Activated CD8-positive, alpha-beta T cell treated with anti-CD3 and anti-CD28 coated beads, Interleukin-2, amount 10 ng/mL, durations not matched to agents 7 days and 5 days (primary cell): Measurements from ENCODE around the gene SPSB4. TPM values are rescaled to one million over a fixed set of nuclear protein-coding genes. Genes with fewer than 3 reads are reported as not detected.

Experiments used
- ATAC-seq: fragments of 150-1000 bp; cut with Tn5 transposase; one replicate; pipeline ENCODE4 v1.10.0; 2021; ENCODE audit warnings: moderate library complexity
- CTCF ChIA-PET: fragments of 350-600 bp; sonication (Branson Sonifier 250); formaldehyde crosslinking; loops from one replicate; lab custom pipeline; 2021; ENCODE audit warnings: antibody characterized with exemption; lab: Charles Lee
- POLR2A ChIA-PET: fragments of 350-600 bp; sonication (Branson Sonifier 250); formaldehyde crosslinking; loops from one replicate; lab custom pipeline; 2021; ENCODE audit warnings: antibody characterized with exemption; lab: Charles Lee
- DNase-seq: peaks from one replicate; pipeline ENCODE4 v3.0.0-alpha.2; 2020
- H3K27ac Mint-ChIP-seq: one replicate; pipeline ENCODE4 v1.8.0; 2021; ENCODE audit warnings: mild to moderate bottlenecking, mixed read lengths
- H3K27me3 Mint-ChIP-seq: one replicate; pipeline ENCODE4 v1.8.0; 2021; ENCODE audit warnings: low read depth, mixed read lengths
- H3K36me3 Mint-ChIP-seq: one replicate; pipeline ENCODE4 v1.8.0; 2021; ENCODE audit warnings: low read depth, mixed read lengths
- H3K4me1 Mint-ChIP-seq: one replicate; pipeline ENCODE4 v1.8.0; 2021; ENCODE audit warnings: low read depth, mixed read lengths
- H3K4me3 Mint-ChIP-seq: one replicate; pipeline ENCODE4 v1.8.0; 2021; ENCODE audit warnings: mild to moderate bottlenecking, mixed read lengths
- H3K9me3 Mint-ChIP-seq: one replicate; pipeline ENCODE4 v1.8.0; 2022; ENCODE audit warnings: mixed read lengths; ENCODE audit not compliant: insufficient read depth
- total RNA-seq, 2 experiments: library from RNA; stranded (reverse); gene quantifications; one replicate each; pipeline ENCODE4 v1.2.3, GENCODE V29; 2021

SPSB4 gene
- total RNA-seq, 2 experiments from 2014 or later = not detected

DNA sequence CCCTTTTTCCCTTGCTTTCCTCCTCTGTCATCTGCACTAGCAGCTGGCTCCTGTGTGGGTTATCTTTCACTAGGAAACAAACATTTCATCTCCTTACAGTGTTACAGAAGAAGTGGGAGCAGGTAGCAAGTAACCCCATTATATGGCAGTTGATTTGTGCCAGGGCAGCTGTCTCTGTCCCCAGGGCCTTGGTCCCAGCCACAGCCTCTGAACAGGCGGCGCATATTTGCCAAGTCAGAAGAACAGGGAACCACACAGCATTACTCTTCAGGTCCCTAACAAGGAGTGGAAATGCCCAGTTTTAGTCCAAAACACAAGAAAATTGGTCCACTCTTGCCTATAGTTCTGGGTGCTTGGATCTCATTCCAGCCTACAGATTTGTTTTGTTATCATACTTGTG, 99.8 kb downstream of the SPSB4 start:
- H3K9me3 Mint-ChIP-seq = no peaks in the 10 kb centered on the region
- no peak for DNase-seq
- no peak for ATAC-seq
- CTCF ChIA-PET = no interaction called here
- H3K27ac Mint-ChIP-seq = no peak overlapping the region
- no peak overlapping the region for H3K4me3 Mint-ChIP-seq
- H3K27me3 Mint-ChIP-seq = peaks cover 3% of the 10 kb centered on the region
- POLR2A ChIA-PET = no interaction called here
- peaks cover 15% of the 10 kb centered on the region for H3K4me1 Mint-ChIP-seq
- no peaks in the 10 kb centered on the region for H3K36me3 Mint-ChIP-seq

DNA sequence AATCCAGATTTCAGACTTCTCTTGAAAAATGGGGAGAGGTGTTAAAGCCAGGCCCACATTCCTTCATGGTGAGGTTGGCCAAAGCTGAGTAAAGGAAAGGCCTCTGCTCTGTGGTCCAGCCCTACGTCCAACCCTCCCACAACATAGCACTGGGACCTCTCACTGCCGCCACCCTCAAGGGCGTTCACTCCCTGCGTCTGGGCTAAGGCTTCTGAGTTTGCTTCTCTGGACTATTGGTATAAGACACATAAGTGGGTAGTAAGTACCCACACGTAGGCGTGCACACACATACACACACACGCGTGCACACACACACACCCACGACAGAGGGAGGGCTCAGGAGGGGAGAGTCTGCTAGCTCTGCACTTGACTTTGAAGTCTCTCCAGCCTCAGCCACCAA, 100.3 kb downstream of the SPSB4 start:
- ATAC-seq (no peak), DNase-seq (no peak)
- no peaks in the 10 kb centered on the region for H3K9me3 Mint-ChIP-seq
- H3K36me3 Mint-ChIP-seq = no peaks in the 10 kb centered on the region
- ChIA-PET CTCF (no interaction called here), POLR2A (no interaction called here)
- H3K27ac Mint-ChIP-seq = no peak overlapping the region
- peaks cover 3% of the 10 kb centered on the region for H3K27me3 Mint-ChIP-seq
- peaks cover 15% of the 10 kb centered on the region for H3K4me1 Mint-ChIP-seq
- no peak overlapping the region for H3K4me3 Mint-ChIP-seq

DNA sequence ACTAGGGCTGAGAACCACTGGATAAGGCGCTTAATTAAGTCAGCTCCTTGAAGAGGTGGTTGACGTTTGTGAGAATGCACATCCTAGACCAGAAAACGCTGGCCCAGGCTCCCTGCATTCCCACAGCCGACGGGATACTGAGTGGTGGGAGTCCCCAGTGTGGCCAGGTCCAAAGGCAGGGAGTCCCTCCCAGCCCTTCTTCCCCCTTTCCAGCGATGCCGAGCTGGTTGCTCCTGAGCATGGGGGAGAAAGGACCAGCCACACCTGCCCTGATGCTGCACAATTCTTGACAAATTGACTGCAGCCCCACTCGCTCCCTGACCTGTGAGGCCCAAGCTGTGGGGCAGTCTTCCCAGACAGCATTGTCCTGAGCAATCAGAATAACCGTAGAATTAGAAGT, 101.0 kb downstream of the SPSB4 start:
- Mint-ChIP-seq H3K27me3 (peaks cover 3% of the 10 kb centered on the region), H3K4me3 (no peak overlapping the region), H3K27ac (no peak overlapping the region), H3K9me3 (no peaks in the 10 kb centered on the region), H3K36me3 (no peaks in the 10 kb centered on the region), H3K4me1 (peaks cover 16% of the 10 kb centered on the region)
- ChIA-PET POLR2A (no interaction called here), CTCF (interaction anchor here (0.8 kb wide), 1 partner anchor 18 kb away, joined by 3 read pairs; no protein-coding TSS in a partner anchor)
- no peak for ATAC-seq
- DNase-seq = no peak

DNA sequence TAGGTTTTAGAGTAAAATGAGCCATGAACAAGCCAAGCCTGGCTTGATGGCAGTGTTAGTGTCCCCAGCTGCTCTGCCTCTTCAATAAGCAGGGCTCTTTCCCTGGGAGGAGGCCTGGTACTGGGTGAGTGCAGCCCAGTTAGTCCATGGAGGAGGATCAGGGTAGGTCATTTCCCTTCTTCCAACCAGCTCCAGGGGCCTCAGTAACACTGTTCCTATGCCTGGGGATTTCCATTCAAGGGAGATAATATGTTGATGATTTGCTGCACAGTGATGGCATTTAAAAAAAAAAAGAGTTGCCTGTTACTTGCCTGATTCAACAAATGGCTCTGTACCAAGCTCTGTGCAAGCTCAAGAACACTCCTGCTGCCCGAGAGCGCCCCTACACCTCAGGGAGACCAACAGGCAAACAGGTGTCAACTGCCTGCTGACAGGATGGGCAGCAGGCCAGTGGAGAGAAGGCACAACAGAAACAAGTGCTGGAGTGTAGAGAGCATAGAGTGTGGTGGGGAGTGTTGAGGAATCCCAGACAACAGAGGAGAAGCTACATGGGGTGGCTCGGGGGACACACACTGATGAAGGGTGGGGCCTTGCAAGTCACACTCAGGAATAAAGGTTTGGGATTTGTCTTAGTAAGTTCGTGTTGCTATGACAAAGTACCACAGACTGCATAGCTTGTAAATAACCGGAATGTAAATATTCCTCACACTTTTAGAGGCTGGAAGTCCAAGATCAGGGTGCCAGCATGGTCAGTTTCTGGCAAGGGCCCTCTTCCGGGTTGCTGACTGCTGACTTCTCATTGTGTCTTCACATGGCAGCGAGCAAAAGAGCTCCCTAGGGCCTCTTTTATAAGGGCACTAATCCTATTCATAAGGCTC, 101.9 kb downstream of the SPSB4 start:
- Mint-ChIP-seq H3K9me3 (no peaks in the 10 kb centered on the region), H3K27me3 (peaks cover 3% of the 10 kb centered on the region), H3K36me3 (no peaks in the 10 kb centered on the region), H3K4me1 (peaks cover 19% of the 10 kb centered on the region), H3K27ac (no peak overlapping the region), H3K4me3 (no peak overlapping the region)
- DNase-seq (no peak), ATAC-seq (no peak)
- ChIA-PET POLR2A (no interaction called here), CTCF (interaction anchor here (0.6 to 0.8 kb wide), 2 partner anchors 17 to 73 kb away, joined by 3 read pairs; no protein-coding TSS in a partner anchor)

DNA sequence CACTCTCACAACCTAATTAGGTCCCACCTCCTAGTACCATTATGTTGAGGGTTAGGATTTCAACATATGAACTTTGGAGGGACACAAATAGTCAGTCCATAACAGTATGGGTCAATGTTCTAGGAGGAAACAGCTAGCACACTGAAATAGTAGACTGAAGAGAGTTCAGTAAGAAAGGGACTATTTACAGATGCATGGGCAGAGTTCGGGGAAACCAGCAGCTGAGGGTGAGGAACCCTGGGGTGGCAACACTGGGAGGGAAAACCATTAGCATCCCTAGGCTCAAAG, 102.5 kb downstream of the SPSB4 start:
- no peak for DNase-seq
- no peak overlapping the region for H3K4me3 Mint-ChIP-seq
- H3K4me1 Mint-ChIP-seq = peaks cover 19% of the 10 kb centered on the region
- CTCF ChIA-PET = no interaction called here
- H3K27ac Mint-ChIP-seq = no peak overlapping the region
- POLR2A ChIA-PET = no interaction called here
- H3K27me3 Mint-ChIP-seq = peaks cover 3% of the 10 kb centered on the region
- H3K36me3 Mint-ChIP-seq = no peaks in the 10 kb centered on the region
- H3K9me3 Mint-ChIP-seq = no peaks in the 10 kb centered on the region
- ATAC-seq = no peak

DNA sequence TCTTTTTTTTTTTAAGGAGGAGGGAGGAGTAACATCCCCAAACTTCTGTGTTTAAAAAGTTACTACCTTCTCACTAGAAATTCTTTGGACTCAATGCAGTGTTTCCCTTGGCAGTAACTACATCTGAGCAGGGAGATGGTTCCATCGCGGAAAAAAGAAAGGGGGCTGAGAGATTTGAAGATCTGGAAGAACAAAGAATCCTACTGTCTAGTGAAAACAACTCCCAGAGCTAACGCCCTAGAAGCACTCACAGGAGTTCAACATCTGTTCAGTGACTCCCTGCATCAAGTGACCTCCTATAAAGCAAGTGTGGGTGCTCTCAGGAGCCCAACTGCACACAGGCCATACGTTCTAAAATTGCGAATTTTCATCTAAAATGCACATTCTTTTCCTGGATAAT, 113.7 kb downstream of the SPSB4 start:
- CTCF ChIA-PET = no interaction called here
- peaks cover 13% of the 10 kb centered on the region for H3K27me3 Mint-ChIP-seq
- DNase-seq = no peak

DNA sequence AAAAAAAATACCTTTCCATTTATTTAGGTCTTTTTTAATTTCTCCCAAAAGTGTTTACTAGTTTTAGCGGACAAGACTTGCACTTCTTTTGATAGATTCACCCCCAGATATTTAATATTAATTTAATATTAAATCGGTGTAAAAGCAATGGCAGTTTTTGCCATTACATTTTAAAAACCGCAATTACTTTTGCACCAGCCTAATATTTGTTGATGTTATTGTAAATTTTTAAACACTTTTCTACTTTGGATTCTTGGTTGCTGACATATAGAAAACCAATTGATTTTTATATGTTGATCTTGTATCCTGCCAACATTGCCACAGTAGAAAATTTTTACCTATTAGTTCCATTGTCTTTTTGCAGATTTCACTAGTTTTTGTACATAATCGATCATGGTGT, 116.5 kb downstream of the SPSB4 start:
- ChIA-PET POLR2A (no interaction called here), CTCF (interaction anchor here (1.3 to 1.8 kb wide), 2 partner anchors 10 to 168 kb away, joined by 3 to 7 read pairs; no protein-coding TSS in a partner anchor)
- no peak overlapping the region for H3K27ac Mint-ChIP-seq
- no peak for ATAC-seq
- no peaks in the 10 kb centered on the region for H3K36me3 Mint-ChIP-seq
- H3K9me3 Mint-ChIP-seq = no peaks in the 10 kb centered on the region
- no peak for DNase-seq
- H3K27me3 Mint-ChIP-seq = peaks cover 15% of the 10 kb centered on the region
- no peaks in the 10 kb centered on the region for H3K4me1 Mint-ChIP-seq
- H3K4me3 Mint-ChIP-seq = no peak overlapping the region

More for the DNA sequence above, 113.7 kb downstream of the SPSB4 start:
- H3K4me1 Mint-ChIP-seq = no peaks in the 10 kb centered on the region
- H3K9me3 Mint-ChIP-seq = peaks cover 7% of the 10 kb centered on the region
- no peak overlapping the region for H3K27ac Mint-ChIP-seq
- POLR2A ChIA-PET = no interaction called here
- H3K4me3 Mint-ChIP-seq = no peak overlapping the region
- H3K36me3 Mint-ChIP-seq = no peaks in the 10 kb centered on the region
- no peak for ATAC-seq

DNA sequence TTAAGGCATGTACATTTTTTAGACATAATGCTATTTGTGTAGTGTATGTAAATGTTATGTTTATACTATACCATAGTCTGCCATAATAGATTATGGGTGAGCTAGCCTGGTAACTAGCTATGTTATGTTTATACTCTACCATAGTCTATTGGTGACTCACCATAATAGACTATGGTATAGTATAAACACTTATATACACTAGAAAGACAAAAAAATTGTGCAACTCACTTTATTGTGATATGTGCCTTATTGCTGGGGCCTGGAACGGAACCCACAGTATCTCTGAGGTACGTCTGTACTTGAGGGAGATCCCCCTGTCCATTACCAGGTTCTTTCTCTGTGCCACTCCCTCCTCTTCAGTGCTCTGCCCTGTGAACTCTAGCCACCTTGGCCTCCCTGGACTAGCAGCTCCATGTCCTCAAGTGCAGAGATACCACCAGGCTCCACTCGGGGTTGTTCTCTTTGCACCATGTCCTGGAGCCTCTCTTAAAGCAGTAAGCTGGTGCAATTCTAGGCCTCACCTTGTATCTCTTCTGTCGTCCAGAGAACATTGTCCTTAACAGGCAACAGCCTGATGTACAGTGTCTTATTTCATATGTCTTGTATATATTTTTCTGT, 119.6 kb downstream of the SPSB4 start:
- H3K9me3 Mint-ChIP-seq = no peaks in the 10 kb centered on the region
- no peak overlapping the region for H3K4me3 Mint-ChIP-seq
- no peaks in the 10 kb centered on the region for H3K4me1 Mint-ChIP-seq
- H3K27me3 Mint-ChIP-seq = peaks cover 11% of the 10 kb centered on the region
- H3K36me3 Mint-ChIP-seq = no peaks in the 10 kb centered on the region
- DNase-seq (no peak), ATAC-seq (no peak)
- no peak overlapping the region for H3K27ac Mint-ChIP-seq
- ChIA-PET CTCF (interaction anchor here (2.2 kb wide), 1 partner anchor 21 kb away, joined by 6 read pairs; no protein-coding TSS in a partner anchor), POLR2A (no interaction called here)

DNA sequence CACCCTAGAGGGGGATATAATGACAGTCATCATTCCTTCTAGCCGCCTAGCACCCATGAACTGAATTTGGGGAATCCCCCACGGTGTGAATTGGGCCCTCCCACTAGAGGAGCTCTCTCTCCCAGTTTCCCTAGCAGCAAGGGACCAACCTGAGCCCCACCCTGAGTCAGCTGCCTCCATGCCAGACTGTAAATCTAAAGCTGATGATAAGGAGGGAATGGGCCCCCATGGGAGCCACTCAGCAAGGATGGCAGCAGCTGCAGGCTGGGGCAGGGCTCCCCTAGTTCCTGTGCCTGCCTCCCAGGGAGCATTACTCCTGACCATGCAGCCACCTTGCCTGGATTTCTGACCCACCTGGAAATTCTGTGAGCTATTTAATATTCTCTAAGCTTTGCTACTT, 123.5 kb downstream of the SPSB4 start:
- ATAC-seq = no peak
- H3K36me3 Mint-ChIP-seq = no peaks in the 10 kb centered on the region
- H3K9me3 Mint-ChIP-seq = no peaks in the 10 kb centered on the region
- H3K4me3 Mint-ChIP-seq = no peak overlapping the region
- DNase-seq = no peak
- H3K4me1 Mint-ChIP-seq = no peaks in the 10 kb centered on the region
- H3K27me3 Mint-ChIP-seq = peaks cover 6% of the 10 kb centered on the region
- ChIA-PET POLR2A (interaction anchor here (0.6 kb wide), 1 partner anchor 774 kb away, joined by 3 read pairs; no protein-coding TSS in a partner anchor), CTCF (no interaction called here)
- H3K27ac Mint-ChIP-seq = no peak overlapping the region

DNA sequence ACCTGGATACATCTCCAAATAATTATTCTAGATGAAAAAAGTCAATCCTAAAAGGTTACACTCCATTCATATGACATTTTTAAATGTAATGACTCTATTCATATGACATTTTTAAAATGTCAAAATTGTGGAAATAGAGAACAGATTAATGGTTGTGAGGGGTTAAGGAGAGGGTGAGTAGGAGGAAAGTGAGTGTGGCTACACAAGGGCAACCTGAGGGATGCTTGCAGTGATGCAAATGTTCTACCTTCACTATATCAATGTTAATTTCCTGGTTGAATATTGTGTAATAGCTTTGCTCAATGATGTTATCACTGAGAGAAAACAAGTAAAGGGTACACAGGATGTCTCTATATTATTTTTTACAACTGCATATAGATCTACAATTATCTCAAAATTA, 125.6 kb downstream of the SPSB4 start:
- ATAC-seq = no peak
- CTCF ChIA-PET = interaction anchor here (1.2 kb wide), 1 partner anchor 9 kb away, joined by 3 read pairs; no protein-coding TSS in a partner anchor
- H3K36me3 Mint-ChIP-seq = no peaks in the 10 kb centered on the region

DNA sequence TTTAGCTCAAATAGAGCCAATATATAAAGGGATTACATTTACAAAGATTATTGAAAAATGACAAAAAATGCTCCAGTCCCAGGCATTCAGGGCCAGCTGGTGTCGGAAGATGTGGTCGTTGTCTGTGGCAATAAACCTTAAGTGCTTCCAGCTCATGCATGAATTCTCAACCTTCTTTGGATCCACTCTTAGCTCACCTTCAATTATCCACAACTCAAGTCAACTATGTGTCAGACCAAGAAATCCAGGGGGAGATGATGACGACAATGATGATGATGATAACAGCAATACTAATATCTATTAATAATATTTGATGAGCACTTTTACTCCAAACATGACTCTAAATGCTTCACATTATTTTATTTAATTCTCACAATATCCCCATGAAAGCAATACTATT, 126.9 kb downstream of the SPSB4 start:
- no peak for DNase-seq
- CTCF ChIA-PET = interaction anchor here (1.2 kb wide), 2 partner anchors 10 to 14 kb away, joined by 3 to 6 read pairs; no protein-coding TSS in a partner anchor
- H3K9me3 Mint-ChIP-seq = no peaks in the 10 kb centered on the region
- no peak overlapping the region for H3K4me3 Mint-ChIP-seq
- H3K27me3 Mint-ChIP-seq = peaks cover 6% of the 10 kb centered on the region
- no peaks in the 10 kb centered on the region for H3K4me1 Mint-ChIP-seq
- ATAC-seq = no peak
- no peaks in the 10 kb centered on the region for H3K36me3 Mint-ChIP-seq
- POLR2A ChIA-PET = no interaction called here
- no peak overlapping the region for H3K27ac Mint-ChIP-seq

More for the DNA sequence above, 125.6 kb downstream of the SPSB4 start:
- POLR2A ChIA-PET = no interaction called here
- Mint-ChIP-seq H3K4me1 (no peaks in the 10 kb centered on the region), H3K27ac (no peak overlapping the region), H3K4me3 (no peak overlapping the region), H3K27me3 (peaks cover 8% of the 10 kb centered on the region), H3K9me3 (no peaks in the 10 kb centered on the region)
- no peak for DNase-seq

DNA sequence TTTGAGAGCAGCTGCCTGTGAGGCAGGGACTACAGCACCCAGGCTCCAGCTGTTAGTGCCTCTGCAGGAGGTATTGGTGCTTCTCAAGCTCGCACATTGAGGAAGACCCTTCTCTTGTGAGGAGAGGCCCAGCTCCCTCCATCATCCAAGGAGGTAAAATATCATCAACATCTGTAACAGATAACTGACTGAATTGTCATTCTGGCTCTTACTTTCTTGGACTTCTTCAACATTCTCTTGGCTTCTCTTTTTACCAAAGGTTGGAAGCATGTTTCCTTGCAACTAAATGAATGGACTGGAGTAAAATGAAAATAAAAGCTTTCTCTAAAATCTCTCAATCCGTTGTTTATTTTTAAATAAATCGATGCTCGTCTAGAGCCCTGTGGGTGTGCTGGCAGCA, 127.4 kb downstream of the SPSB4 start:
- ATAC-seq = no peak
- no peaks in the 10 kb centered on the region for H3K36me3 Mint-ChIP-seq
- no peaks in the 10 kb centered on the region for H3K4me1 Mint-ChIP-seq
- H3K27me3 Mint-ChIP-seq = peaks cover 6% of the 10 kb centered on the region
- no peaks in the 10 kb centered on the region for H3K9me3 Mint-ChIP-seq
- no peak overlapping the region for H3K27ac Mint-ChIP-seq
- ChIA-PET POLR2A (no interaction called here), CTCF (no interaction called here)
- H3K4me3 Mint-ChIP-seq = no peak overlapping the region
- DNase-seq = no peak
